Spleen (tissue), 7 donors: ENCODE measurements around the gene PPBP.

Experiments
- POLR2A ChIP-seq, 3 donors: fragments of 450-650 bp; IDR thresholded peaks; one replicate each; pipeline ENCODE4 v1.5.1; 2017; ENCODE audit warnings: antibody characterized with exemption in 3 of 3, mild to moderate bottlenecking in 1 of 3
- TF ChIP-seq, protein P1 (sequence below), 11 experiments: fragments of 200-600 bp in 7 of 11; fragments of 450-650 bp in 4 of 11; sonication (generic) in 4 of 11; IDR thresholded peaks in 8 of 11; conservative IDR thresholded peaks in 3 of 11; 1 replicate in 7 of 11; 2 replicates in 4 of 11; pipeline versions ENCODE4 v1.4.0 to v1.8.0; 2016 to 2021; ENCODE audit warnings: antibody characterized with exemption in 11 of 11, inconsistent platforms in 4 of 11, mild to moderate bottlenecking in 1 of 11
- donor health status: DM: no; HTN: no; CAD: no; lungs with moderate emphysema.
- donor health status: DM: no; HTN: no; CAD: no.
- donor health status: DM: no; HTN: no; CAD: no.

DNA sequence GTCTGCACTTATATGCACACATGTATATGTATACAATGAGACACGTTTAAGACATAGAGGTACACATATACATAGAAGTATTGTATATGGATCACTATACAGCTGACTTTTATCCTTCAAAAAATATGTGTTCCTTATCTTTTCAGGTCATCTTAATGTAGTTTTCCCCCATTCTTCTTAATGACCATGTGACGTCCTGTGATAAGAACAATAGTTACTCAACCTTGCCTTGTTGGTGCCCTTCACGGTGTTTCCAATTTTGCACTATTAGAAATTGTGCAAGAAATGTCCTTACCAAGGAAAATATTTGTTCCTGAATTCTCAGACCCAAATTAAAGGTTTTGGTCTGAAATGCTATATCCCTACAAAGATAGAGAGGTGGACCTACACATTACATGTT lies 1.0 kb upstream of the PPBP start:
- TF ChIP-seq, protein P1, sequence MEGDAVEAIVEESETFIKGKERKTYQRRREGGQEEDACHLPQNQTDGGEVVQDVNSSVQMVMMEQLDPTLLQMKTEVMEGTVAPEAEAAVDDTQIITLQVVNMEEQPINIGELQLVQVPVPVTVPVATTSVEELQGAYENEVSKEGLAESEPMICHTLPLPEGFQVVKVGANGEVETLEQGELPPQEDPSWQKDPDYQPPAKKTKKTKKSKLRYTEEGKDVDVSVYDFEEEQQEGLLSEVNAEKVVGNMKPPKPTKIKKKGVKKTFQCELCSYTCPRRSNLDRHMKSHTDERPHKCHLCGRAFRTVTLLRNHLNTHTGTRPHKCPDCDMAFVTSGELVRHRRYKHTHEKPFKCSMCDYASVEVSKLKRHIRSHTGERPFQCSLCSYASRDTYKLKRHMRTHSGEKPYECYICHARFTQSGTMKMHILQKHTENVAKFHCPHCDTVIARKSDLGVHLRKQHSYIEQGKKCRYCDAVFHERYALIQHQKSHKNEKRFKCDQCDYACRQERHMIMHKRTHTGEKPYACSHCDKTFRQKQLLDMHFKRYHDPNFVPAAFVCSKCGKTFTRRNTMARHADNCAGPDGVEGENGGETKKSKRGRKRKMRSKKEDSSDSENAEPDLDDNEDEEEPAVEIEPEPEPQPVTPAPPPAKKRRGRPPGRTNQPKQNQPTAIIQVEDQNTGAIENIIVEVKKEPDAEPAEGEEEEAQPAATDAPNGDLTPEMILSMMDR (IDR thresholded peaks at IDR 0.05 in 8 of 11, conservative IDR thresholded peaks at IDR 0.05 in 3 of 11) = no peak
- TF ChIP-seq POLR2A (IDR thresholded peaks at IDR 0.05) = no peak
